Measurements from ENCODE around the gene GPRC5C.
A peak's percentile ranks its signal among the peaks of the same experiment; 100 is the strongest.

GPRC5C gene

GRCh38 chr17:74445158-74445557 lies 13.3 kb downstream of the GPRC5C start:
- TF ChIP-seq CTCF (IDR thresholded peaks at IDR 0.05; ENCODE audit: borderline replicate concordance, control extremely low read depth, extremely low read depth, insufficient read depth, missing control alignments): no peak
- DNase-seq (ENCODE audit: low spot score): no peak
- in situ Hi-C loops (cut with MboI; ENCODE audit: low sequenced_read_pairs, unreplicated experiment): no loop called here

GRCh38 chr17:74446551-74447500 lies 14.9 kb downstream of the GPRC5C start:
- in situ Hi-C loops (cut with MboI; ENCODE audit: low sequenced_read_pairs, unreplicated experiment): no loop called here
- peak; percentile 68 for DNase-seq (ENCODE audit: low spot score)
- peak; percentile 10 for TF ChIP-seq CTCF (IDR thresholded peaks at IDR 0.05; ENCODE audit: borderline replicate concordance, control extremely low read depth, extremely low read depth, insufficient read depth, missing control alignments)

- in situ Hi-C loops (cut with MboI; ENCODE audit: low sequenced_read_pairs, unreplicated experiment): no loop called here
- DNase-seq (ENCODE audit: low spot score): no peak
- no peak for TF ChIP-seq CTCF (IDR thresholded peaks at IDR 0.05; ENCODE audit: borderline replicate concordance, control extremely low read depth, extremely low read depth, insufficient read depth, missing control alignments)
Observed at GRCh38 chr17:74447628-74448159, 15.8 kb downstream of the GPRC5C start.

- in situ Hi-C loops (cut with MboI; ENCODE audit: low sequenced_read_pairs, unreplicated experiment): no loop called here
- no peak for DNase-seq (ENCODE audit: low spot score)
- no peak for TF ChIP-seq CTCF (IDR thresholded peaks at IDR 0.05; ENCODE audit: borderline replicate concordance, control extremely low read depth, extremely low read depth, insufficient read depth, missing control alignments)
Observed at GRCh38 chr17:74448756-74449155, 16.9 kb downstream of the GPRC5C start.

- in situ Hi-C loops (cut with MboI; ENCODE audit: low sequenced_read_pairs, unreplicated experiment): no loop called here
- TF ChIP-seq CTCF (IDR thresholded peaks at IDR 0.05; ENCODE audit: borderline replicate concordance, control extremely low read depth, extremely low read depth, insufficient read depth, missing control alignments): no peak
- DNase-seq (ENCODE audit: low spot score): no peak
Observed at GRCh38 chr17:74449306-74449705, 17.4 kb downstream of the GPRC5C start.

- no peak for DNase-seq (ENCODE audit: low spot score)
- TF ChIP-seq CTCF (IDR thresholded peaks at IDR 0.05; ENCODE audit: borderline replicate concordance, control extremely low read depth, extremely low read depth, insufficient read depth, missing control alignments): no peak
- in situ Hi-C loops (cut with MboI; ENCODE audit: low sequenced_read_pairs, unreplicated experiment): no loop called here
Observed at GRCh38 chr17:74449773-74450172, 17.9 kb downstream of the GPRC5C start.

Measured in GM13976 (cell line).